Esophagus squamous epithelium (tissue), 5 donors: ENCODE results near the gene ANKLE1. TPM values are rescaled to one million over a fixed set of nuclear protein-coding genes. Genes with fewer than 3 reads are reported as not detected.

Experiments used
- DNase-seq: peaks from one replicate; lab custom pipeline; 2025; lab: John Stamatoyannopoulos, UW
- H3K27ac ChIP-seq, 4 donors: fragments of 200-600 bp; sonication (generic); one replicate each; pipeline ENCODE4 v1.5.1; 2016 to 2019; ENCODE audit warnings: mild to moderate bottlenecking in 1 of 4
- H3K27me3 ChIP-seq, 4 donors: fragments of 200-600 bp; sonication (generic); 1 replicate in 3 of 4; 2 replicates in 1 of 4; pipeline versions ENCODE4 v1.5.1 to v1.6.0; 2017 to 2021; ENCODE audit warnings: antibody characterized with exemption in 1 of 4
- H3K36me3 ChIP-seq, 3 donors: fragments of 200-600 bp; sonication (generic); one replicate each; pipeline ENCODE4 v1.5.1; 2016 to 2019
- H3K4me1 ChIP-seq, 3 donors: fragments of 200-600 bp; sonication (generic); one replicate each; pipeline ENCODE4 v1.5.1; 2017 to 2019
- H3K4me3 ChIP-seq, 4 donors: fragments of 200-600 bp; sonication (generic); 1 replicate in 3 of 4; 2 replicates in 1 of 4; pipeline ENCODE4 v1.5.1; 2016 to 2019; ENCODE audit warnings: mild to moderate bottlenecking in 2 of 4, moderate library complexity in 1 of 4
- H3K9me3 ChIP-seq, 3 donors: fragments of 200-600 bp; sonication (generic); one replicate each; pipeline ENCODE4 v1.5.1; 2016 to 2019
- POLR2A ChIP-seq, 4 donors: fragments of 450-650 bp; IDR thresholded peaks; one replicate each; pipeline ENCODE4 v1.6.1; 2017; ENCODE audit warnings: antibody characterized with exemption in 4 of 4, mild to moderate bottlenecking in 4 of 4, moderate library complexity in 3 of 4
- WGBS, 2 donors: methylation state at CpG; one replicate each; pipeline ENCODE4 v1.1.5; 2018; 5-methylcytosine and 5-hydroxymethylcytosine counted together
- intact Hi-C: fragments of 100-400 bp; cut with DNase I; formaldehyde crosslinking; loops from one replicate; pipeline ENCODE4 v1.15.0; 2022
- total RNA-seq, 4 donors: library from RNA; depleted of rRNA; stranded (reverse); fragments of >200 nt; gene quantifications; one replicate each; pipeline ENCODE4 v1.1.0, GENCODE V29; 2016
- TF ChIP-seq, protein P1 (sequence below), 6 experiments: fragments of 450-650 bp in 4 of 6; fragments of 200-600 bp in 2 of 6; sonication (generic) in 2 of 6; IDR thresholded peaks; one replicate each; pipeline ENCODE4 v1.5.1; 2016 to 2019; ENCODE audit warnings: antibody characterized with exemption in 6 of 6, mild to moderate bottlenecking in 4 of 6, moderate library complexity in 4 of 6
- donor health status: DM: yes; HTN: yes; CAD: no.

Gene ANKLE1
- total RNA-seq, 4 donors from 2014 or later = 0.12 to 0.57 (median 0.22) TPM; not detected in 1

DNA sequence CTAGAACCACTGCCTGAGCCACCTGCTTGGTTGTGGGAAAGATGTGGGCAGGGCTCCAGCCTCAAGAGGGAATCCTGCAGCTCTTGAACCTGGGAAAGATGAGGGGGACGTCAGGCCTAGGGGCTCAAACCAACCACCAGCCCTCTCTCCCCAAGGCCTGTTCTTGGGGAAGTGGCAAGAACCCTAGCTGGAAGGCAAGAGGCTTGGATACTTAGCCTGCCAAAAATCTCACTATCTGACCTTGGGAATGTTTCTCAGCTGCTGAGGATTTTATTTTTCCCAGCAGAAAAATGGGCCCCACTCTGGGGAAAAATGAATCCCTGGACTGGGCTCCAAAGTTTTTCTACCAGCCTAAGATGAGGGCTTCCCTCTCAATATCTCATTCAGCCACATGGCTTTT lies 21.8 kb upstream of the ANKLE1 start:
- no peak for DNase-seq
- no peak for TF ChIP-seq POLR2A (IDR thresholded peaks at IDR 0.05)
- TF ChIP-seq, protein P1, sequence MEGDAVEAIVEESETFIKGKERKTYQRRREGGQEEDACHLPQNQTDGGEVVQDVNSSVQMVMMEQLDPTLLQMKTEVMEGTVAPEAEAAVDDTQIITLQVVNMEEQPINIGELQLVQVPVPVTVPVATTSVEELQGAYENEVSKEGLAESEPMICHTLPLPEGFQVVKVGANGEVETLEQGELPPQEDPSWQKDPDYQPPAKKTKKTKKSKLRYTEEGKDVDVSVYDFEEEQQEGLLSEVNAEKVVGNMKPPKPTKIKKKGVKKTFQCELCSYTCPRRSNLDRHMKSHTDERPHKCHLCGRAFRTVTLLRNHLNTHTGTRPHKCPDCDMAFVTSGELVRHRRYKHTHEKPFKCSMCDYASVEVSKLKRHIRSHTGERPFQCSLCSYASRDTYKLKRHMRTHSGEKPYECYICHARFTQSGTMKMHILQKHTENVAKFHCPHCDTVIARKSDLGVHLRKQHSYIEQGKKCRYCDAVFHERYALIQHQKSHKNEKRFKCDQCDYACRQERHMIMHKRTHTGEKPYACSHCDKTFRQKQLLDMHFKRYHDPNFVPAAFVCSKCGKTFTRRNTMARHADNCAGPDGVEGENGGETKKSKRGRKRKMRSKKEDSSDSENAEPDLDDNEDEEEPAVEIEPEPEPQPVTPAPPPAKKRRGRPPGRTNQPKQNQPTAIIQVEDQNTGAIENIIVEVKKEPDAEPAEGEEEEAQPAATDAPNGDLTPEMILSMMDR (IDR thresholded peaks at IDR 0.05) = no peak
- 80% methylated on average over 1 of the region's 1 CpG; no CpG with 5 or more reads in 1 of the 2 donors for WGBS, 2 donors

DNA sequence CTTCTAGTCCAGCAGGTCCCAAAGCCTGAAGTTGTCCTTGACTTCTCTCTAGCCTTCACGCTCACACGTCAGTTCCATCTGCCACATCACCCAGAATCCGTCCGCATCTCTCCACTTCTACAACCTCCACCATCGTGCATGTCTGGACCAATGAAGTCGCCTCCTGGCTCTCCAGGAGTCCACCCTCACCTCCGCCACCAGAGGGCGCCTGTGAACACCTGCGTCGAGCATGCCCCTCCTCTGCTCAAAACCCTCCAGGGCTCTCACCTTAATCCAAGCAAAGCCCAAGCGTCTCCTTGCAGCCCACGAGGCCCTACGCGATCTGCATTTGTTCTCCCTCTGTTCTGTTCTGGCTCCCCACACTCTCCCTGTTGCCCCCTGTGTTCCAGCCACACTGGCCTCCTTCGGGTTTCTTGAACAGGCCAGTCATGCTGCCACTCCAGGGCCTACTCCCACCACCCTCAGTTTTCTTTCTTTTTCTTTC lies 20.8 kb upstream of the ANKLE1 start:
- intact Hi-C loops = no loop called here
- H3K27ac ChIP-seq = no peak overlapping the region
- 7 to 17% methylated on average over 15 of the region's 15 CpGs for WGBS, 2 donors

More for the DNA sequence above, 21.8 kb upstream of the ANKLE1 start:
- no peak overlapping the region for H3K27ac ChIP-seq
- no peak overlapping the region for H3K4me3 ChIP-seq
- no peaks in the 10 kb centered on the region for H3K27me3 ChIP-seq
- peaks cover 0 to 9% (median 0%) of the 10 kb centered on the region in 3 donors for H3K9me3 ChIP-seq
- H3K36me3 ChIP-seq = no peaks in the 10 kb centered on the region
- intact Hi-C loops = no loop called here
- H3K4me1 ChIP-seq = peaks cover 0 to 8% (median 0%) of the 10 kb centered on the region in 3 donors

DNA sequence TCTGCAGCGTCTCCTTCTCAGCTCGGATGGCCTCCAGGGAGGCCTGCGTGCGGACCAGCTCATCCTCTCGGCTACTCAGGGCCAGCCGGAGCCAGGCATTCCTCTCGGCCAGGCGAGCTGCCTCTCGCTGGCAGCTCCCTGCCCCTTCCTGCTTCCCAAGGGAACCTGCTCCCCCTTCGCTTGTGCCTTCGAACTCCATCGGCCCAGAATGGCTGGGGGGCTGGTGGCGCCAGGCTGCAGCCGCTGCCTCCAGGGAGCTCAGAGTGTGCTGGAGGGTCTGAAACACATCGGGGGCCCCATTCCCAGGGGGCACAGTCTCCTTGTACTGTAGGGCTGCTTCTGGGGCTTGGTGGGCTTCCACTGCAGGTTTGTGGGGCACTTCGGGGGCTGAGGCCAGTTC lies 19.1 kb upstream of the ANKLE1 start:
- Histone ChIP-seq H3K36me3 (no peaks in the 10 kb centered on the region), H3K9me3 (peaks cover 0 to 9% (median 0%) of the 10 kb centered on the region in 3 donors), H3K27ac (no peak overlapping the region), H3K27me3 (no peaks in the 10 kb centered on the region), H3K4me1 (peaks cover 0 to 19% (median 0%) of the 10 kb centered on the region in 3 donors), H3K4me3 (peak overlapping the region in 1 of 4 donors; percentile 26)
- DNase-seq = no peak
- WGBS, 2 donors = 83 to 84% methylated on average over 10 to 13 of the region's 16 CpGs
- TF ChIP-seq, protein P1 (IDR thresholded peaks at IDR 0.05) = no peak
- no peak for TF ChIP-seq POLR2A (IDR thresholded peaks at IDR 0.05)
- intact Hi-C loops = no loop called here

More for the DNA sequence above, 20.8 kb upstream of the ANKLE1 start:
- Histone ChIP-seq H3K36me3 (no peaks in the 10 kb centered on the region), H3K4me1 (peaks cover 0 to 12% (median 0%) of the 10 kb centered on the region in 3 donors), H3K4me3 (no peak overlapping the region), H3K27me3 (no peaks in the 10 kb centered on the region), H3K9me3 (peaks cover 0 to 9% (median 0%) of the 10 kb centered on the region in 3 donors)
- TF ChIP-seq, protein P1 (IDR thresholded peaks at IDR 0.05) = peak; percentile 85 to 95 (median 90)
- no peak for TF ChIP-seq POLR2A (IDR thresholded peaks at IDR 0.05)
- no peak for DNase-seq

DNA sequence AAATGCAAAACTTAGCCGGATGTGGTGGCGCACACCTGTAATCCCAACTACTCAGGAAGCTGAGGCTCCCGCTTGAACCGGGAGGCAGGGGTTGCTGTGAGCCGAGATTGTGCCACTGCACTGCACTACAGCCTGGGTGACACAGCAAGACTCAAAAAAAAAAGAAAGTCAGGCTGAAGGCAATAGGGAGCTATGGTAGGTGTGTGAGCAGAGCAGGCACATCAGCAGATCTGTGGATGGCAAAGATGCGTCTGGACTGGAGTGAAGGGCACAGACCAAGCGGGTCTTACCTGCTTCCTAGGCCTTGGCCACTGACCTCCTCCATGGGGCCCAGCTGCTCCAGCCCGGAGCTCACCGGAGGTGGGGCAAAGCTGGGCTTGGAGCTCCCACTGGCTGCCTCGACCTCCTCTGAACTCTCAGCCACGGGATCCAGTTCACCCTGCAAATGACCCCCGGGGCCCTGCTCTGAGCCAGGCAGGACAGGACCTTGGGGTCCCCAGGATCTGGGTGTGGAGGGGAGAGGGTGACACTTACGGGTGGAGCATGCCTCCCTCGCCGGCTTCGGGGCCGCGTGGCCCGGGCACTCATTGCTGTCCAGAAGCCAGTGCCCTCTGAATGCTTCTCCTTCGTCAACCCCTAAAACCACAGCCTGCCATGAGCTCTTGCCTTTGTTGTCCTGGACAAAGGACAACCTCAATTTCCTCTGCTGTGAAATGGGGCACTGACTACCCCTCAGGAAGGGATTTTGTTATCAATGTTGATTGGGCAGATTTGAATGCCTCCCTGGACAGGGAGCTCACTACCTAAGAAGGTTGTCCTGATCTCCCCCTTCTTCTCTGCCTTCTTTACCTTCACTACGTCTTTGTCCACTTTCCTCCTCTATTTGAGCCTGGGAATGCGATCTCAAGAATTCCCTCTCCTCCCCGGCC lies 17.7 kb upstream of the ANKLE1 start:
- H3K4me3 ChIP-seq = peak overlapping the region; percentile 9 to 59 (median 34)
- no peaks in the 10 kb centered on the region for H3K27me3 ChIP-seq
- H3K4me1 ChIP-seq = peaks cover 7 to 32% (median 9%) of the 10 kb centered on the region in 3 donors
- H3K9me3 ChIP-seq = peaks cover 0 to 9% (median 0%) of the 10 kb centered on the region in 3 donors
- 77 to 78% methylated on average over 18 to 19 of the region's 23 CpGs for WGBS, 2 donors
- H3K36me3 ChIP-seq = peaks cover 0 to 5% (median 4%) of the 10 kb centered on the region in 3 donors
- peak overlapping the region; percentile 24 to 65 (median 58) for H3K27ac ChIP-seq
- TF ChIP-seq, protein P1 (IDR thresholded peaks at IDR 0.05) = no peak
- TF ChIP-seq POLR2A (IDR thresholded peaks at IDR 0.05) = no peak
- DNase-seq = no peak
- intact Hi-C loops = no loop called here

DNA sequence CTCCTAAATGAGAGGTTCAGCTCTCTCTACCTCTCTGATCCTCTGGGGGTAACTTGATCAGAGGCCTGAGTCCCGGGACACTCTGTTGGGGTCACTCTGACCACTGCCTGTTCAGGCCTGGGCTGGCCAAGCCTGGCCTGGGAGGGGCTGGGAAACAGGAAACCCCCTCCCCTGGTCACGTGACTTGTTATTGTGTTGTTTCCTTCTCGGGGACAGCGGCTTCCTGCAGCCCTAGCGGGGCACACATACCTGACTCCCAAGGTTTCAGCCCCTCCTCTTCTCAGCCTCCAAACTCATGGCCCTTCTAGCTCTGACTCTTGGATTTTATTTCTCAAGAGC lies 17.1 kb upstream of the ANKLE1 start, which contains the start of gene USHBP1:
Gene USHBP1 (minus strand): TSS at position 105 of the 339 bp plus-strand sequence. CDS start 446 bp downstream, outside the sequence.
- Histone ChIP-seq H3K27ac (peak within 1 kb of the TSS; percentile 24 to 65 (median 58)), H3K4me3 (peak within 1 kb of the TSS; percentile 9 to 59 (median 34)), H3K9me3 (peaks cover 0 to 2% (median 0%) of the 10 kb centered on the region in 3 donors), H3K27me3 (no peaks in the 10 kb centered on the region), H3K36me3 (peaks cover 0 to 11% (median 6%) of the 10 kb centered on the region in 3 donors), H3K4me1 (peaks cover 7 to 32% (median 9%) of the 10 kb centered on the region in 3 donors)
- TF ChIP-seq, protein P1 (IDR thresholded peaks at IDR 0.05) = no peak
- intact Hi-C loops = no loop called here
- 6 to 50% methylated on average over 2 to 4 of the region's 5 CpGs for WGBS, 2 donors
- DNase-seq = no peak
